Stimulated activated naive CD8-positive, alpha-beta T cell treated with anti-CD3 and anti-CD28 coated beads, Interleukin-15, Interleukin-2, amounts not matched to agents 100 U/mL and 50 U/mL, for 24 hours (primary cell): ENCODE data around the gene SLC2A10.

ENCODE experiments used
- ATAC-seq: fragments of 150-1000 bp; cut with Tn5 transposase; one replicate; pipeline ENCODE4 v1.10.0; 2021
- DNase-seq: peaks from one replicate; pipeline ENCODE4 v3.0.0; 2021

SLC2A10 gene

GRCh38 chr20:46770330-46771194 lies 61.1 kb downstream of the SLC2A10 start:
- DNase-seq = no peak

DNA sequence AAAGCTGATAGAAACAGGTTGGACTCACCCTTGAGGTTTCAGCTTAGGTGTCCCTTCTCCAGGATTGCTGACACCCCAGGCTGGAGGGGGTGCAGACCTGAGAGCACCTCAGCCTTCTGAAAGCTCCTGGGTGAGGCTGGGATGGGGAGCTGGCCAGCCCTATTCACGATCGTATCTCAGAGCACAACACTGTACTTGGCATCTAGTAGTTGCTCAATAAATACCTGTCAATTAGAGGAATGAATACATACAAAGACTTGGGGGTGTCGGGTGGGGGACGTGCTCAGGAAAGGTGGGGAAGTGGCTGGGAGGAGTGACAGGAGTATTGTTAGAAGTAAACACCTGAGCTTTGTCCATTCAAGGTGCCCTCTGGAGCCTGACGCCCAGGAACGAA lies 61.7 kb downstream of the SLC2A10 start:
- no peak for DNase-seq
- no peak for ATAC-seq

More at GRCh38 chr20:46770330-46771194, 61.1 kb downstream of the SLC2A10 start:
- ATAC-seq = no peak

DNA sequence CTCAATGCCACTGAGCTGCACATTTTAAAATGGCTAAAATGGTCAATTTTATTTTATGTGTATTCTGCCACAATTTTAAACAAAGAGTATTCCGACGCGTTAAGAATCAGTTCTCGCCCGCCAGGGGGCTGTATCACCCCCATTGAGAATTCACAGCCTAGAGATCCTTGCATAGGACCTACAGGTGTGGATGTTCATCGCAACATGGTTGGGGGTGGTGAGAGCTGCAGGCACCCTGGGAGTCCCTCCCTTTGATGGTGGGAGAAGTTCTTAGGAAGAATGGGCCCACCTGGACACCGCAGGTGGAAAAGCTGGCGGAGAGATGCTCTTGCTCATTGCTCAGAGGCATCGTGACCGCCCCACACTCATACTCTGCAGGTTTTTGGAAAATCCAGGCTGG lies 63.5 kb downstream of the SLC2A10 start:
- ATAC-seq (no peak), DNase-seq (no peak)

GRCh38 chr20:46773680-46774079 lies 64.2 kb downstream of the SLC2A10 start:
- no peak for ATAC-seq
- no peak for DNase-seq

DNA sequence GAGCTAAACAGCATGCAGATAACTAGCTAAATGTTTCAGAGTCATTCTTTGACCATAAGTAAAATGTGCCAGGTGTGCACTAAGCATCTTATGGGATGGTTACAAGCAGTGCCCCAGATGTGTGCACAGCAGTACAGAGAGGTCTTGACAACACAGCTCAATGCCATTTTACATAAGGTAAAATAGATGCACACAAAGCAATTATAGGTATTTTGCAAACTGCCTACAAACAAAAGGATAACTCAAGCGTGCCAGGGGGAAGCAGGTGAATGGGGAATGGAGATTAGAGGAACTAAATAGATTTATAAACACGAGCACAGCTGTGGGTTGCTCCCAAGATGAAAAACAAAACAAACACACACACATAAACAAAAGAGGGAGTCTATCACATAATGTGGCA lies 64.8 kb downstream of the SLC2A10 start:
- no peak for DNase-seq
- no peak for ATAC-seq

- DNase-seq = no peak
- no peak for ATAC-seq
Observed at GRCh38 chr20:46774943-46775560, 65.6 kb downstream of the SLC2A10 start.

- ATAC-seq = no peak
- no peak for DNase-seq
Observed at GRCh38 chr20:46775806-46776205, 66.4 kb downstream of the SLC2A10 start.

- ATAC-seq (no peak), DNase-seq (no peak)
Observed at GRCh38 chr20:46777331-46777730, 67.9 kb downstream of the SLC2A10 start.

DNA sequence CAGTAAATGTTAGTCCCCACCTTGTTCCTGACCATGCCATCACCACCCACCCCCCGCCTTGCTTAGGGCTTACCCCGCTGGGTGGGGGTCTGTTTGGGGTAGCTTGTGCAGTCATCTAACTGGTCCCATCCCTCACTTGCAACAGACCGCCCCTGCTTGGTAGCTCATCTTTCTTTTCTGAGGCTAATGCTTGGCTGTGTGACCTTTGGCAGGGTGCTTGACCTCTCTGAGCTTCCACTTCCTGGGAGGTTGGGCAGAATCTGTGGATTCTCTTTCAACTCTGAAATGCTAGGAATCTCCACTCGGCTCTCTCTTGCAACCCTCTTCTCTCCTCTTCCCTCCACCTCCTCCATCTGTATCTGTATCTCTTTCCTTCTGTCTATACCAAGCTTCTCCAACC lies 70.4 kb downstream of the SLC2A10 start:
- DNase-seq = no peak
- no peak for ATAC-seq

DNA sequence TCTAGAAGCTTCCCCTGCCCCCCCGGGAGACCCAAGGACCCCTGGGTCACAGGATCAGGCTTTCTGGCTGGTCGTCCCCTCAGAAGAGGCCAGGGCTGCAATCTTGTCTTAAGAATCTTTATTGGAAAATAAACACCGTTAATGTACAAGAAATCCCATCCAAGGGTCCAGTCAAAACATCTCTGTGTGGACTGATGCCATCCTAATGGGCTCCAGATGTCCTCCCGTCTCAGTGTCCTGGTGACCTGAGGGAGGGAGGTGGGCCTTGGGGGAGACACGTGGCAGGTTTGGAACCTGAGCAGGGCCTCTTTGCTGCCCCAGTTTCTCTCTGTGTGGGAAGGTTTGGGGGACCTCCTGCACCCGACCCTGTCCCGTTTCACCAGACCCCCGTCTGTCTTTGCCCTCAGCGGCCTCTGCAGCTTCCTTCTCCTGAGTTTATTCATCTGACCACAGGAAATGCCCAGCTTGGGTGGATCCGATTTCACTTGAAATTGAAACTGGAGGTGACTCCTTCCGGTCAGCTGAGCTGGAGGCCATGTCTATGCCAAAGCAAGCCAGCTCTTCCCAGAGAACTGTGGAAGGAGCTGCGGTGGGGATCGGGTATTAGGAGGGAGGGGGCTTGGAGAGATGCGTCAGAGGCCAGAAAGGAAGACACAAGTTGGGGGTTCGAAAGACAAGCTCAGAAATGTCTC lies 75.1 kb downstream of the SLC2A10 start:
- ATAC-seq (no peak), DNase-seq (no peak)
